GM18498 (cell line): Measurements from ENCODE around the gene ZNF444.
A peak's percentile ranks its signal among the peaks of the same experiment; 100 is the strongest.
"Not testable (repeated sequence)": the region's sequence is repeated elsewhere in the genome, so short reads cannot be mapped to it uniquely, and the experiment has no call there.

Experiments used
- ATAC-seq: cut with Tn5 transposase; IDR thresholded peaks from one replicate; pipeline ENCODE4 v1.9.1; 2021; ENCODE audit warnings: mild to moderate bottlenecking, moderate library complexity; ENCODE audit not compliant: unreplicated experiment

Gene ZNF444

DNA sequence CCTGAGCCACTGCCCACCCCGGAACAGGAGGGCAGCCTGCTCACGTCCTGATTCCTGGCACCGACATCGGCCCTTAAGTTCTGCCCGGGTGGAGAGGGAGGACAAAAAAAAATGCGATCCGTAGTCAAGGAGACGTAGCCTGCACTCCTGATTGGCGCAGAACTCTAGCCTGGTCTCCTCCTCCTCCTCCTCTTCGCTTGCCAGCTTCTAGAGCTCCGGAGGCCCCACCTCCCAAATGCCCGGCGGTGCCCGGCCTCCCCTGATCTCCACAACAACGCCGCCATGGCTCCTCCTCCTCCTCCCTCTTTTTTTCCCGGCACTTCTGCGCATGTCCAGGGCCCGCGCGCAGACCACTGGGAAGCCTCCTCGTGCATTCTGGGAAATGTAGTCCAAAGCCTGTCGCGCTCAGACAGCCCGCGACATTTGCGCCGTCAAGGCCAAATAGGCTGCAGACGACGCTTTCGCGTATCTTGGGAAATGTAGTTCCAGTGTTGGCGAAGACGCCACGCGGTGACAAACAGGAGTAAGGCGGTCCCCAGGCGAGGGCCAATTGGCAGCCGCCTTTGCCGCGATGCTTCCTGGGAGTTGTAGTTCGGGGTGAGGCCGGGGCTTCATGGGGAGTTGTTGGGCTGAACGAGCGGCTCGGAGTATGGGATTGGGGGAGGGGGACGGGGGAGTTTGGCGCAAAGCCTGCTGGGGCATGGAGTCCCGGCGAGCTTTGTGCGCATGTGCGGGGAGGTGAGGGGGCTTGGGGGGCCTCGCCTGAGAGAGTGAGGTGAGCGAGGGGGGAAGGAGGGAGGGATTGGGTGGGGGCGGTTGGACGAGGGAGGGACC is at the start of gene ZNF444:
Gene ZNF444 (plus strand): TSS at position 705 of the 834 bp plus-strand sequence. CDS start 5,625 bp downstream, outside the sequence.
- ATAC-seq: peak; percentile 89

DNA sequence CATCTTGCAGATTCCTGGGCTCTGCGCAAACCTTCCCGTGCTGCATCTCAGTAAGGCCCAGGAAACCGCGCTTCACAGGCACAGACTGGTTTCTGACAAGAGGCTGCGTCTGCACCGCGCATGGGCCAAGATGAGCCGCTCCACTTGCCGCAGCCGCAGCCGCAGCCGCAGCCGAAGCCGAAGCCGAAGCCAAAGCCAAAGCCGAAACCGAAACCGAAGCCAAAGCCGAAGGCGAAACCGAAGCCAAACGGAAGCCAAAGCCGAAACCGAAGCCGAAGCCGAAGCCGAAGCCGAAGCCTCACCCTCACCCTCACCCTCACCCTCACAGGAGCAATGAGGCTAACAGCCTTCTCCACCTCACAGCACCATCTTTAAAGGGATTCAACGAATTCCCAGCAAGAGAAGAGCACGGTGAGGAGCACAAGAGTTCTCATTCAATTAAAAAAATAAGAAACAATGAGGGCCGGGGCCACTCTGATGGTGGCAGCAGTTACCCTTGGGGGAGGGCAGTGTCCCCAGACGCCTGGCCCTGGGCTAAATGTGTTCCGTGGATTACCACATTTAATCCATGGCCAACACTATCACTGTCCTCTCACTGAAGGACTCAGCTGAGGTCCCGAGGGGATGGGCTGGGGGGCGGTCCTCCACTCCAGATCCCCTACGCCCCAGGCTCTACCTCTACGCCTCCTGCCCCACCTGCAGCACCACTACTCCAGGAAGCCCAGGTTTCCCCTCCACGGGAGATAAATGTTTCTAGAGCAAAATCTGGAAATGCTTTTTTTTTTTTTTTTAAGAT is 49.1 kb upstream of the ZNF444 start:
- no peak for ATAC-seq

DNA sequence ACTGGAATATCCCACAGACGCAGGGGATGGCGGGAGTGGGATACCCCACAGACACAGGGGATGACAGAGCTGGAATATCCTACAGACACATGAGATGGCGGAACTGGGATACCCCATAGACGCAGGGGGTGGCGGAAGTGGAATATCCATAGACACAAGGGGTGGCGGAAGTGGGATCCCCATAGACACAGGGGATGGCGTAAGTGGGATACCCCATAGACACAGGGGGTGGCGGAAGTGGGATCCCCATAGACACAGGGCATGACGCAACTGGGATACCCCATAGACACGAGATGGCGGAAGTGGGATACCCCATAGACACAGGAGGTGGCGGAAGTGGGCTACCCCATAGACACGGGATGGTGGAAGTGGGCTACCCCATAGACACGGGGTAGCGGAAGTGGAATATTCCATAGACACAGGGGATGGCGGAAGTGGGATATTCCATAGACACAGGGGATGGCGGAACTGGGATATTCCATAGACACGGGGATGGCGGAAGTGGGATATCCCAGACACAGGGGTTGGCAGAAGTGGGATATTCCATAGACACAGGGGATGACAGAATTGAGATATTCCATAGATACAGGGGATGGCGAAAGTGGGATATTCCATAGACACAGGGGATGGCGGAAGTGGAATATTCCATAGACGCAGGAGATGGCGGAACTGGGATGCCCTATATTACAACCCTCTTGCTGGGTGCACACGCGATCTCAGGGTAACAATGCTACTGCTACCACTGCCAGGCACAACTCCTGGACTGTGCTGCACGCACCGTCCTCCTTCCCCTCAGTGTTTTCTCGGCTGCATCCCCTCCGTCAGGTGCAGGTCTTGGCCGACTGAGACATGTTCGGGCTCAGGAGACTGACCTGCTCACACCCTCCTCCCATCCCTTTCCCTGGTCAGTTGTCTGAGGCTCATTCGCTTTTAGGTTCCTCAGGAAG is 48.1 kb upstream of the ZNF444 start:
- no peak for ATAC-seq

DNA sequence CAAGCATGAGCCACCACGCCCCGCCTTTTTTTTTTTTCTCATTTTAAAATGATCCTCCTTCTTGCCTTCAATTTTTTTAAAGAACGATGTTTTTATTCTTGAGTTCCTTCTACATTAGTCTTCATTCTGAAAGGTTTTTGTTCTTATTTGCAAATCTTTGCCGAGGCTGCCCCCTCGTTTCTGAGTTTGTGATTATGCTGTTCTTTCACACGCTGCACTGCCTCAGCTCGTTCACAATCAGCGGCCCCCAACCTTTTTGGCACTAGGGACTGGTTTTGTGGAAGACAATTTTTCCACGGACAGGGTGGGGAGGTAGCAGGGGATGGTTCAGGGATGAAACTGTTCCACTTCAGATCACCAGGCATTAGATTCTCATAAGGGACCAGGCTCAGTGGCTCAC is 46.6 kb upstream of the ZNF444 start:
- no peak for ATAC-seq

DNA sequence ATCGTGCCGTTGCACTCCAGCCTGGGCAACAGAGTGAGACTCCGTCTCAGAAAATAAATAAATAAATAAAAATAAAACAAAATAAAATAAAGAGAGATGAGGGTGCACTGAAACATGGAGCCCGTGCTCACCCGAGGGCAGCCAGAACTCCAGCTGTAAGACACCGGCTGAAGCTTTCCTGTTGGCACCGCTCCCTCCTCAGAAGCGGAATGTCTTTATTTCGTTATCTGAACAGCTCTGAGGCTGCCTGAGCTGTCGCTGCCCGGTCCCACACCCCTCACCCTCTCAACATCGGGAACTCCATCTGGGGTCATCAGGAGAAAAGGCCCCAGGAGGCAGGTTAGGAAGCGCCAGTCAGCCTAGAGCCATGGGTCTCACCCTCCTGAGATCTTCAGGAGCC is 44.4 kb upstream of the ZNF444 start:
- no peak for ATAC-seq

DNA sequence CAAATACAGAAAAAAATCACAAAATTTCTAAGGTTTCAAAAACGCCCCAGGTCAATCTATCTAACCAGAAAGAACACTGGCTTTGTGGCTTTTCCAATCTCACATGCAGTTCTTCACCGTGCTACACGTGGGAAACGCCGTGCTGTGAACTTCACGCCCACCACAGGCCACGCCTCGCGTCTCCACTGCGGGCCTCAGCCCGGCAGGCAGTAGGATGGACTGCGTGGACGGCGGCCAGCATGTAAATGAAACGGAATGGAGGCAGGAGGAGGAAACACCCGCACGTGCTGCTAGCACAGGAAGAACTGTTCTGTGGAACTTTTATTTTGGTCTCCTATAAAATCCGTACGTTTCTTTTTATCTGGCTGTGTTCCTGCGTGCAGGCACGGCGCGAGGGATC is 43.8 kb upstream of the ZNF444 start:
- ATAC-seq: no peak

DNA sequence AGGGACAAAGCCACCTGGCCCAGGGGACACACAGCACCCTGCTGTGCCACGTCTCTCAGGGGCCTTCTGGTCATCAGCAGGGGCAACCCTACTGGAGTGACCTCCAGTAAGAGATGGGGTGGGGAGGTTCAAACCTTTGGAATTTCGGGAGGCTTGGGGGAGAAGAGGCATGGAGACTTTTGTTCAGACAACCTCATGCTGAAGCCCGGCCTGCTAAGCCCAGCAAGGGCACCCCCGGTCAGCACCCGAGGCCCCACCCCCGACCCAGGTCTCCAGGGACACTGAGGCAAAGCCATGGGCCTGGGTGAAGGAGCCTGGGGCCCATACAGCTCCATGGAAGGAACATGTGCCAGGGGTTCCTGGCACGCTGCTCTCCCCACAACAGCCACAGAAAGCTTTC is 43.3 kb upstream of the ZNF444 start:
- no peak for ATAC-seq

DNA sequence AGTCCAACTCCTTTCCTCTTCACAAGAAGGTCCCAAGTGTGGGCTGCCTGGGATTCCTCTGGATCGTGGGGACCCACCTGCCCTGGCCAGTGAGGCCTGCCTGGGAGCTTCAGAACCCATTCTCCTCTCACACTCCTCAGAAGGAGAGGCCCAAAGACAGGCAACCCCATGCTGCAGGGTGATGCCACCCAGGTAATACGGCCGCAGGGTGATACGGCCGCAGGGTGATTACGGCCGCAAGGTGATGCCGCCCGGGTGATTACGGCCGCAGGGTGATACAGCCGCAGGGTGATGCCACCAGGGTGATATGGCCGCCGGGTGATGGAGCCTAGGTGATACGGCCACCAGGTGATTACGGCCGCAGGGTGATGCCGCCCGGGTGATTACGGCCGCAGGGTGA is 42.9 kb upstream of the ZNF444 start:
- ATAC-seq: not testable (repeated sequence)

DNA sequence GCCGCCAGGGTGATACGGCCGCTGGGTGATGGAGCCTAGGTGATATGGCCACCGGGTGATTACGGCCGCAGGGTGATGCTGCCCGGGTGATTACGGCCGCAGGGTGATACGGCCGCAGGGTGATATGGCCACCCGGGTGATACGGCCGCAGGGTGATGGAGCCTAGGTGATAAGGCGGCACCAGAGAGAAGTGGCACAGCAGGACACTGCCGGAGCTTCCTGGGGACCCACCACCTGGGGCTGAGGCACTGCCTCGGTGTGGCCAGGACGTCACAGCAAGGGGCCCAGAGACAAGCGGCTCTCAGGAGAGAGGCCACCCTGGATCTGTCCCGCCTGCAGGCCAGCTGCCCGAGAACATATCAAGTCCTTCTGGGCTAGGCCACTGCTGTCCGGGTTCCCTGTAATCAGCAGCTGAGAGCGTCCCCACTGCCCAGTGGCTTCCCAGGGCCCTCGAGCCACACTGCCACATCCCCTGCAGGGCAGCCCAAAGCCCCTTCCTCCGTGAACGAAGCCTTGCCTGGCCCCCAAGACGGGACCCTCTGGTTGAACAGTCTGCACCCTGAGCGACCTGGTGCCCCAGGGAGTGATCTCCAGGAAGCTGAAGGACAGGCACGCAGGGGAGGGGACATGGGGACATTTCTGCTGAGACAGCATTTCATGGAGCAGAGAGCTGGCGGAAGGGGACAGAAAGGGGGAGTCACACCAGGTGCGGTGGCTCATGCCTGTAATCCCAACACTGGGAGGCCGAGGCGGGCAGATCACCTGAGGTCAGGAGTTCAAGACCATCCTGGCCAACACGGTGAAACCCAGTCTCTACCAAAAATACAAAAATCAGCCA is 42.1 kb upstream of the ZNF444 start:
- no peak for ATAC-seq

DNA sequence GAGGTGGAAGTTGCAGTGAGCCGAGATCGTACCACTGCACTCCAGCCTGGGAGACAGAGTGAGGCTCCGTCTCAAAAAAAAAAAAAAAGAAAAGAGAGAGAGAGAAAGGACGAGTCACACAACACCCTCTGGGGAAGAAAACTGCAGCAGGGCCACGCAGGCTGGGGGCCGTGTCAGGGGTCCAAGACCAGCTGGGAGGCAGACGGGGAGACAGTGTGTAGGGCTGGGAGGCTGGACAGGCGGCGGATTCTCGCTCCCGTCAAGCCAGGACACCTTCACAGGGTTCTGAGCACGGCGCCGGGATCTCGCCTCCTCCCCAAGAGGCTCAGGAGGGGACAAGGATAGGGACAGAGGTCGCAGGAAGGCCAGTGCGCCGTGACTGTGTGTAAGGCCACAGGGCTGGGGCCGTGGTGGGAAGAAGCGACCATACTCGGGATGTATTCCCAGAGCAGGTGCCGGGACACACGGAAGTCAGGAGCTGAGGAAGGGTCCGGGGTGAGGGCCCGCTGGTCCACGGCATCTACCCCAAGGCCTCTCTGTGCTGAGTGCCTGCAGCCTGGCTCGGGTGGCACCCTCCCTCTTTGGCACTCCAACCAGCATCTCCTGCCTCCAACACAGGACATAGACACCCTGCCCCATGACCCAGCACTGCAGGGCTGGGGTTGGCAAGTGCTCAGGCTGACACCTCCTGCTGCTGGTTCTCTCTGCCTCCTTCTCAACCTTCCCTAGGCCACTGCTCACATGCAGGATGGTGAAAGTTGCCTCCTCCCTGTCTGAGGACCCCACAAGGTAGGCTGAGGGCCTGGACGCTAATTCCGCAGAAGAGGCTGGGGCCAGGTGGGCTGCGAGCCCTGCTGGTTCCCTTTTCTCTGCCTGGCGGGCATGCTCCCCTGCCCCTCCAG is 41.2 kb upstream of the ZNF444 start:
- ATAC-seq: no peak

DNA sequence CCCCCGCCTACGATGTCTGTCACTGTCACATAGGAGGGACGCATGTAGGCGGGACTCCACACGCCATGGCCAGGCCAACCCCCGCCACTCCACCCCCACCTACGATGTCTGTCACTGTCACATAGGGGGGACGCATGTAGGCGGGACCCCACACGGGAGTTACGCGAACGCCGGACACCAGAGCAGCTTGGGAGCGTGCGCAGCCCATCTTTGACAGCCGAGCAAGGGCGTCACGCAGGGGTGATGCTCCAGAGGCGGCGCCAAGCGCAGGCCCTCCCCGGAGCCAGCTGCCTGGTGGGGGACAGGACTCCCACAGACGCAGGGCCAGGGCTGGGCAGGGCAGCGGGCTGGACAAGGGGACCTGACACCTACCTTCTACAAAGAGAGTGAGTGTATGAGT is 40.0 kb upstream of the ZNF444 start:
- no peak for ATAC-seq

DNA sequence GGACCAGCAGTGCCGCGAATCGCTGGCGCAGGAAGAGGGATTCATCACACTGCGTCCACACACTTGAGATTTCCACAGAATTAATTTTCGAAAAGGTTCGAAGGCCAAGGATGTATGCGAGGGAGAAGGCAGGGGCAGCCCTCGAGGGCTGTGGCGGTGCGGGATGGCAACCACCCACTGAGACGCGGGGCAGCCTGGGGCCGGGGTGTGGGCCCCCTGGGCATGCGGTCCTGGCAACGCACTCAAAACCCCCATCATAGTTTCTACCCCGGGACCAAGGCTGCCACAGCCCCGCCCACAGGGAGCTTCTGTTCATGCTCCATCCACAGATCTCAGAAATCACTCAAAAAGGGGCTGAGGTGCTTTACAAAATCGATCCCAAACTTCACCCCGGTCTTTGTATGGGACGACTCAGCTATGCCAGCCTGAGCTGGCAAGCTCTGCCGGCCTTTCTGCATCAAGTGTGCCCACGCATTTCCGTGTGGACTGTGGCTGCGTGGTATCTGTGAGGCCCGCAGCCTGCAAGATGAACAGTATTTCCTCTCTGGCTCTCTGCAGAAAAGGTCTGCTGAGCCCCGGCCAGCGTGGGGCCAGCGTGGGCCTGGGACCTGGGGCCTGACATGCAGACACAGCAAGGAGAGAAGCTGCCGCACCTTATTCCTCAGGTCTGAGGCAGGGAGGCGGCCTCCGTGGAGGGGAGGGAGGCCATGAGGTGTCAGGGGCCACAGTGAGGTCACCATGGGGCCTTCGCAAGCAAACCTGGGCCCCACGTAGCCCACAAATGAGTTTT is 39.1 kb upstream of the ZNF444 start:
- no peak for ATAC-seq

DNA sequence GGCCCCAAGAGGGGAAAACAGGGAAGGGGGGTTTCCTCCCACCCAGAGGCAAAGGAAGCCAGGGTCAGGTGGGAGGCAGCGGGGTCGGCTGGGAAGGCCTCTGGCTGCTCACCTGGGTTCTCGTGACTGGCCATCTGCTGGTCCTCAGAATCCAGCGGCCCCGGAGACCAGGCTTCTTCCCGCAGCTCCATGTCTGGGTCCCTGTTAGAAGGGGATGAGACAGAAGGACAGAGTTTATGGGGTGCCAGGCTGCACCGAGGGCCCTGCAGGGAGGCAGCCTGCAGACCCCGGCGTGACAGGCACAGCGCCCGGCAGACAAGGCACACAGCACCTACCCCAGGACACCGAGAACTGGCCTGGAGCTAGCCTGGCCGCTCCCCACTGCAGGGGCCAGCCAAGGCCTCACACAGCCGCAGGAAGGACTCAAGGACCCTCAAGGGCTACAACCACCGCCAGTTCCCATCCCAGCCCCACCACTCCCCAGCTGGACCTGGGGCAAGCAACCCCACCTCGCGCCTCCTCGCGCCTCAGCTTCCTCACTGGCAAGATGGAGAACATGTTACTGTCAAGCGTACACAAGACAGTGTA is 38.0 kb upstream of the ZNF444 start:
- no peak for ATAC-seq

DNA sequence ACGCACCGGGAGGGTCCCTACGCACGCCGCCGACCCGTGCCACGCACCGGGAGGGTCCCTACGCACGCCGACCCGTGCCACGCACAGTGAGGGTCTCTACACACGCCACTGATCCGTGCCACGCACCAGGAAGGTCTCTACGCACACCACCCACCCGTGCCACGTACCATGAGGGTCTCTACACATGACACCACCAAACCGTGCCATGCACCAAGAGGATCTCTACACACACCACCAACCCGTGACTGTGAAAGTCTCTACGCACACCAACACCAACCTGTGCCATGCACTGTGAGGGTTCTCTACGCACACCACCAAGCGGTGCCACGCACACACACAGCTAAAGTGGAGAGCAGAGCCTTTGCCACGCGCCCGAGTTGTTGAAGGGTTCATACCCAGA is 36.7 kb upstream of the ZNF444 start:
- no peak for ATAC-seq

DNA sequence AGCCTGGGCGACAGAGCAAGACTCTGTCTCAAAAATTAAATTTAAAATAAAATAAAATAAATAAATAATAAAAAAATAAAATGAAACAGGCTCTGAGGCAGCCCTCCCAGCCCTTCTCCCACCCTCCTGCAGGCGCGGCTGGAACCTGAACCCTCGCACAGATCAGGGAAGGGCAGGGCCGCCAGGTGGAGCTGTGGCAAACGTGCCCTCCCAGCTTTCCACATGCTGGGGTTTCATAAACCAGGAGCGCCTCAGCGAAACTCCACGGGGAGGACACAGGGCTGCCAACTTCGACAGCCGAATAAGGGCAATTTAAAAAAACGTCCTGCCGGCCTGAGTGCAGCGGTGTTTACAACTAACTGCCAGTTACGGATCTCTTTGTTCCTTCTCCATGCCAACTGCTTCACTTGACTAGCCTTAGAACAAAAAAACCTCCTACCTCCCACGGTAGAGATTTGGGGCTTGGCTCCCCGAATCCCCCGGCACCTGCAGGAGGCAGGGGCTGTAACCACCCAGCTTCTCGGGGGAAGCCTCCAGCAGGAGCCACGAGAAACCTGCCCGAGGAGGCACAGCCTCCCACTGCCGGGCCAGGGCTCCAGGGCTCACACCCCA is 35.9 kb upstream of the ZNF444 start:
- no peak for ATAC-seq

DNA sequence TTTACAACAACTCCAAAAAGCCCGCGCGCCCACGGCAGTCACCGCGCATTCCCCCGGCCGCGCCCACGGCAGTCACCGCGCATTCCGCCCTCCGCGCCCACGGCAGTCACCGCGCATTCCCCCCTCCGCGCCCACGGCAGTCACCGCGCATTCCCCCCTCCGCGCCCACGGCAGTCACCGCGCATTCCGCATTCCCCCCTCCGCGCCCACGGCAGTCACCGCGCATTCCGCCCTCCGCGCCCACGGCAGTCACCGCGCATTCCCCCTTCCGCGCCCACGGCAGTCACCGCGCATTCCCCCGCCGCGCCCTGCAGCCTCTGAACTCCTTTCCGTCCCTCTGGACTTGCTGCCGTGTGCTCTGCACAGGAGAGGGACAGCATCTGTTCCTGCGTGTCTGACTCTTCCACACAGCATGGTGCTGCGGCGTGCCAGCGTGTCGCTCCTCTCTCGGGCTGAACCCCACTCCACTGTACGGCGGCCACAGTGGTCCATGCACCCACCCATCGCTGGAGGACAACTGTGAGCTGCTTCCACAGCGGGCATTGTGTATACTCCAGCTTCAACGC is 35.2 kb upstream of the ZNF444 start:
- ATAC-seq: not testable (repeated sequence)

DNA sequence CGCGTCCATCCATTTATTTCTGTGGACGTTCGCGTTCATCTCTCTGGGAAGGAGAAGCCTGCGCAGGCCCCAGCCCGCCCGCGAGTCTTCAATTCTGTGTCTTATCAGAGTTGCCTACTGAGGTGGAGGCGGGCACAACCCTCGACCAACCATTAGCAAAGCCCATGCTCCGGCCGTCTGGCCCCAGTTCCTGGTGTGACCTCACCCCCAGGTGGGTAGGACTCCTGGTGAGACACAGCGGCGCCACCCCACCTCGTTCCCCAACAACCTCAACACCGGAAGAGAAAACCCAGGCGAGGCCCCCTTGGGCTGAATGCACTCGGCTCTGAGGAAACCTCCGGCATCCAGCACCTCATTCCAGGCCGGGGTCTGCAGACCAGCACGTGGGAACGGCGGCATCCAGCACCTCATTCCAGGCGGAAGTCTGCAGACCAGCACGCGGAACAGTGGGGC is 34.7 kb upstream of the ZNF444 start:
- ATAC-seq: no peak
